ENCODE measurements around the gene C17orf100. TPM values are rescaled to one million over a fixed set of nuclear protein-coding genes. Genes with fewer than 3 reads are reported as not detected.
"Not testable (repeated sequence)": the region's sequence is repeated elsewhere in the genome, so short reads cannot be mapped to it uniquely, and the experiment has no call there.

C17orf100 gene
- total RNA-seq, 6 experiments from 2014 or later: 1.0 to 1.7 (median 1.3) TPM

DNA sequence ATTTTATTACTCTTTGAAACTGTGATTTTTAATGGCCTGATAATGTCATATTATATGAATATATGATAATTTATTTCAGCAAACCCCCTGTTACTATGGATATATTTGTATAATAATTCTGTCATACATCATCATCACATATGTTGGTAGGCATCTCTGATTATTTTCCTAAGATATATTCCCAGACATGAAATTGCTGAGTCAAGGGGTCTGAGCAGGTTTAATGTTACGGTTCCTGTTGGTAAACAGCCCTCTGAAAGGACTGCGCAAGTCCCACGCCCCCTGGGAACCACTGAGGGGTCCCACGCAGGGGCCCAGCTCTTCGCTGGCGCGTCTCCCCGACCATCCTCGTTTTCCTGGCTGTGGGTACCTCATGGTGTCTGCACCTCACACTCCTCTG lies 37.4 kb downstream of the C17orf100 start:
- Mint-ChIP-seq H3K4me1 (ENCODE audit: low read depth) (no peaks in the 10 kb centered on the region), H3K4me3 (no peak overlapping the region), H3K36me3 (ENCODE audit: low read depth) (no peaks in the 10 kb centered on the region), H3K9me3 (no peaks in the 10 kb centered on the region), H3K27ac (no peak overlapping the region), H3K27me3 (ENCODE audit: insufficient read depth) (peaks cover 48% of the 10 kb centered on the region)
- TF ChIP-seq, protein P1, sequence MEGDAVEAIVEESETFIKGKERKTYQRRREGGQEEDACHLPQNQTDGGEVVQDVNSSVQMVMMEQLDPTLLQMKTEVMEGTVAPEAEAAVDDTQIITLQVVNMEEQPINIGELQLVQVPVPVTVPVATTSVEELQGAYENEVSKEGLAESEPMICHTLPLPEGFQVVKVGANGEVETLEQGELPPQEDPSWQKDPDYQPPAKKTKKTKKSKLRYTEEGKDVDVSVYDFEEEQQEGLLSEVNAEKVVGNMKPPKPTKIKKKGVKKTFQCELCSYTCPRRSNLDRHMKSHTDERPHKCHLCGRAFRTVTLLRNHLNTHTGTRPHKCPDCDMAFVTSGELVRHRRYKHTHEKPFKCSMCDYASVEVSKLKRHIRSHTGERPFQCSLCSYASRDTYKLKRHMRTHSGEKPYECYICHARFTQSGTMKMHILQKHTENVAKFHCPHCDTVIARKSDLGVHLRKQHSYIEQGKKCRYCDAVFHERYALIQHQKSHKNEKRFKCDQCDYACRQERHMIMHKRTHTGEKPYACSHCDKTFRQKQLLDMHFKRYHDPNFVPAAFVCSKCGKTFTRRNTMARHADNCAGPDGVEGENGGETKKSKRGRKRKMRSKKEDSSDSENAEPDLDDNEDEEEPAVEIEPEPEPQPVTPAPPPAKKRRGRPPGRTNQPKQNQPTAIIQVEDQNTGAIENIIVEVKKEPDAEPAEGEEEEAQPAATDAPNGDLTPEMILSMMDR (IDR thresholded peaks at IDR 0.05): no peak
- DNase-seq: no peak

DNA sequence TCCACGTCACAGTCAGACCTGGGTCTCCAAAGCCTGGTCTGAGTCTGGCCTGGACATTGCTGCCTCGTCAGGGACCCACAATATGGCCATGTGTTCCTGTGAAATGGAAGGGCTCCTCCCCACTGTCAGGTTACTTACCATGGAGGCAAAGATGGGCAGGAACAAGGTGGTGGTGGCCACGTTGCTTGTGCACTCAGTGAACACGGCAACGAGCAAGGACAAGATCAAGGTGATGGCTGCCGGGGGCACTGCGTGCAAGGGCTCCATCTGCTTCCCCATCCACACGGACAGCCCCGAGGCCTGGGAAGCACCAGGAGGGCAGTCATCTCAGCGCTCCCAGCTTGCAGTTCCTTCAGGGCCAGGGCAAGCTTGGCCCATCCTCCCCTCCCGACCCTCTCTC lies 39.1 kb downstream of the C17orf100 start:
- peaks cover 53% of the 10 kb centered on the region for H3K27me3 Mint-ChIP-seq (ENCODE audit: insufficient read depth)
- TF ChIP-seq, protein P1 (IDR thresholded peaks at IDR 0.05): no peak
- DNase-seq: no peak

DNA sequence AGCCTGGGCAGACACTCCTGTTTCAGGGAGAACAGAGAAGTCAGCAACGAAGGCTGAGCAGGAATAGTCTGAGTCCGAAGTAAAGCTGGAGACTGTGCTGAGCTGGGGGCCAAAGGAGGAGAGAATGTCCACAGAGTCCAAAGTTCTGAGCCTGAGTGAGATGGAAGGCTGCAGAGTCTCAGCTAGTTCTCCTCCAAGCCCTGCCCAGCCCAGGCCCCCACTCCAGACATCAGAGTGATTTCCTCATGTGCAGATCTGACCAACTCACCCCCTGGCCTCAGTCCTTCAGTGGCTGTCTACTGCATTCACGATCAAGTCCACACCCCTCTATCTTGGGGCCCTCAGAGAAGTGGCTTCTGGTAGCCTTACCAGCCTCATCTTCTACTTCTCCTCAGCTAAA lies 40.0 kb downstream of the C17orf100 start:
- Mint-ChIP-seq H3K36me3 (ENCODE audit: low read depth) (no peaks in the 10 kb centered on the region), H3K4me1 (ENCODE audit: low read depth) (no peaks in the 10 kb centered on the region), H3K27me3 (ENCODE audit: insufficient read depth) (peaks cover 48% of the 10 kb centered on the region), H3K27ac (no peak overlapping the region), H3K4me3 (no peak overlapping the region), H3K9me3 (no peaks in the 10 kb centered on the region)
- no peak for DNase-seq
- TF ChIP-seq, protein P1 (IDR thresholded peaks at IDR 0.05): no peak

More for the DNA sequence above, 39.1 kb downstream of the C17orf100 start:
- Mint-ChIP-seq H3K36me3 (ENCODE audit: low read depth) (no peaks in the 10 kb centered on the region), H3K4me1 (ENCODE audit: low read depth) (no peaks in the 10 kb centered on the region), H3K27ac (no peak overlapping the region), H3K9me3 (no peaks in the 10 kb centered on the region), H3K4me3 (no peak overlapping the region)

DNA sequence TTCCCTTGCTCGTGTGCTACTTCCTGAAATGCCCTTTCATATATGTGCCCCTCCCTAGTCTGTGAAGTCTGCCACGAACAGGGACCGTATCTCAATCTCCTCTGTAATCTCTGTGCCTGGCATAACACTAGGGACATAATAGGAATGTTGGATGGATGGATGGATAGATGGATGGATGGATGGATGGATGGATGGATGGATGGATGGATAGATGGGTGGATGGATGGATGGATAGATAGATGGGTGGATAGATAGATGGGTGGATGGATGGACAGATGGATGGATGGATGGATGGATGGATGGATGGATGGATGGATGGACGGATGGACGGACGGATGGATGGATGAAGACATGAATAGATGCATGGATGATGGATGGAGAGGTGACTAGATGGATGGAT lies 40.4 kb downstream of the C17orf100 start:
- not testable (repeated sequence) for DNase-seq; H3K9me3 Mint-ChIP-seq; H3K4me3 Mint-ChIP-seq; H3K36me3 Mint-ChIP-seq (ENCODE audit: low read depth); H3K4me1 Mint-ChIP-seq (ENCODE audit: low read depth); H3K27ac Mint-ChIP-seq
- H3K27me3 Mint-ChIP-seq (ENCODE audit: insufficient read depth): peaks cover 44% of the 10 kb centered on the region

DNA sequence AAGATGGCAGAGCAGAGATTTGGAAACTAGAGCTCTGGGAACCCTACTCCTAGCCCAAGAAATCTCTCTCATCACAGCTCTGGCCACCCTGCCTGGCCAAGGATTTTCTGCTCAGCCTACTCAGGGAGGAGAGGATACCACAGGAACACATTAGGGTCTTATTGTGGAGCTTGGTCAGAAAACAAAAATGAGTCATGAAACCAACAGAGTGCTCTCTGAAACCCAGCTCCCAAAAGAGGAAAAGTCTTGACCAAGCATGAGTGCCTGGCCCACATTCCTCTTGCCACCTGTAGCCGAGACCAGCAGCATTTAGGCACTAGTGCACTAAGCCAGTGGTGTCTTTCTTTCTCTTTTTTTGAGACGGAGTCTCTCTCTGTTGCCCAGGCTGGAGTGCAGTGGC lies 43.5 kb downstream of the C17orf100 start:
- Mint-ChIP-seq H3K4me1 (ENCODE audit: low read depth) (no peaks in the 10 kb centered on the region), H3K4me3 (no peak overlapping the region), H3K9me3 (no peaks in the 10 kb centered on the region), H3K36me3 (ENCODE audit: low read depth) (no peaks in the 10 kb centered on the region), H3K27ac (no peak overlapping the region), H3K27me3 (ENCODE audit: insufficient read depth) (peaks cover 41% of the 10 kb centered on the region)
- TF ChIP-seq, protein P1 (IDR thresholded peaks at IDR 0.05): no peak
- no peak for DNase-seq

DNA sequence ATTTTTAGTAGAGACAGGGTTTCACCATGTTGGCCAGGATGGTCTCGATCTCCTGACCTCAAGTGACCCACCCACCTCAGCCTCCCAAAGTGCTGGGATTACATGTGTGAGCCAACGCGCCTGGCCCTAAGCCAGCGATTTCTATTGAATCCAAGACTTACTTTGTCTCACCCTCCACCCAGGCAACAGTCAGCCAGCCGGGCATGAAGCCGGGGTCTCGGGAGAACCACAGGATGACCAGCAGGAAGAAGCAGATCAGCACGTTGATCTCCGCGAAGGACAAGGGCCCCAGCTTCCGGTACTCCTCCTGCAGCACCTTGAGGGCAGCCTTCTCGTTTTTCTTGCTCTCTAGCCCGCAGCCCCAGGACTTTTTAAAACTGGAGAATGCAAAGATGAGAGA lies 44.0 kb downstream of the C17orf100 start:
- no peaks in the 10 kb centered on the region for H3K36me3 Mint-ChIP-seq (ENCODE audit: low read depth)
- TF ChIP-seq, protein P1 (IDR thresholded peaks at IDR 0.05): no peak
- no peak for DNase-seq
- H3K4me1 Mint-ChIP-seq (ENCODE audit: low read depth): no peaks in the 10 kb centered on the region
- H3K9me3 Mint-ChIP-seq: no peaks in the 10 kb centered on the region
- H3K4me3 Mint-ChIP-seq: no peak overlapping the region
- peaks cover 45% of the 10 kb centered on the region for H3K27me3 Mint-ChIP-seq (ENCODE audit: insufficient read depth)
- no peak overlapping the region for H3K27ac Mint-ChIP-seq
